Caco-2 (cell line): ENCODE data around the gene CD3D. TPM values are rescaled to one million over a fixed set of nuclear protein-coding genes. Genes with fewer than 3 reads are reported as not detected.

Source experiments
- BruUV-seq: library from RNA; stranded (reverse); fragments of 400-500 nt; replicated peaks from 2 replicates; lab custom pipeline; 2021; lab: Mats Ljungman, UMichigan
- CTCF ChIA-PET: fragments of 300-600 bp; sonication (Branson Sonifier 250); formaldehyde crosslinking; loops from one replicate; lab custom pipeline; 2022; ENCODE audit warnings: antibody characterized with exemption; lab: Charles Lee
- POLR2A ChIA-PET: fragments of 300-600 bp; sonication (Branson Sonifier 250); formaldehyde crosslinking; loops from one replicate; lab custom pipeline; 2022; ENCODE audit warnings: antibody characterized with exemption; lab: Charles Lee
- DNase-seq, 2 experiments: peaks; one replicate each; pipeline versions ENCODE4 v3.0.0 to v3.0.0-alpha.2; 2020 to 2022
- H3K27me3 ChIP-seq: replicated peaks from 2 replicates; pipeline ENCODE4 v1.6.0; 2011; ENCODE audit warnings: low read length; ENCODE audit not compliant: control insufficient read depth, insufficient read depth
- H3K36me3 ChIP-seq: 2 replicates; pipeline ENCODE4 v1.5.1; 2011; ENCODE audit warnings: low read length; ENCODE audit not compliant: control insufficient read depth, insufficient read depth
- H3K4me1 ChIP-seq: fragments of 250-450 bp; sonication (Bioruptor Pico); 2 replicates; pipeline ENCODE4 v1.5.1; 2020; ENCODE audit warnings: mild to moderate bottlenecking
- H3K4me3 ChIP-seq: 2 replicates; pipeline ENCODE4 v1.5.1; 2011; ENCODE audit warnings: low read depth, mild to moderate bottlenecking, control low read depth, low read length
- H3K9me3 ChIP-seq: fragments of 250-450 bp; sonication (Bioruptor Pico); 2 replicates; pipeline ENCODE4 v1.5.1; 2020; ENCODE audit warnings: mild to moderate bottlenecking, moderate library complexity
- H3K27ac Mint-ChIP-seq: one replicate; pipeline ENCODE4 v1.8.0; 2022; ENCODE audit warnings: mixed read lengths; ENCODE audit not compliant: unreplicated experiment
- H3K27me3 Mint-ChIP-seq: one replicate; pipeline ENCODE4 v1.8.0; 2022; ENCODE audit warnings: mixed read lengths; ENCODE audit not compliant: insufficient read depth, unreplicated experiment
- H3K36me3 Mint-ChIP-seq: one replicate; pipeline ENCODE4 v1.8.0; 2022; ENCODE audit warnings: mild to moderate bottlenecking, mixed read lengths; ENCODE audit not compliant: insufficient read depth, unreplicated experiment
- H3K4me1 Mint-ChIP-seq: one replicate; pipeline ENCODE4 v1.8.0; 2022; ENCODE audit warnings: low read depth, mixed read lengths; ENCODE audit not compliant: unreplicated experiment
- H3K4me3 Mint-ChIP-seq: one replicate; pipeline ENCODE4 v1.8.0; 2022; ENCODE audit warnings: mild to moderate bottlenecking, moderate library complexity, mixed read lengths; ENCODE audit not compliant: unreplicated experiment
- H3K9me3 Mint-ChIP-seq: one replicate; pipeline ENCODE4 v1.8.0; 2022; ENCODE audit warnings: mixed read lengths; ENCODE audit not compliant: unreplicated experiment
- CTCF ChIP-seq, 2 experiments: fragments of 200-600 bp in 1 of 2; IDR thresholded peaks; 1 replicate in 1 of 2; 2 replicates in 1 of 2; pipeline versions ENCODE4 v1.5.1 to v1.8.0; 2011 to 2022; ENCODE audit warnings: antibody characterized with exemption in 1 of 2, control low read depth in 1 of 2, inconsistent platforms in 1 of 2, low read depth in 1 of 2, low read length in 1 of 2, mild to moderate bottlenecking in 1 of 2, moderate library complexity in 1 of 2; ENCODE audit not compliant: insufficient read depth in 1 of 2, severe bottlenecking in 1 of 2, unreplicated experiment in 1 of 2
- intact Hi-C: fragments of 100-400 bp; cut with micrococcal nuclease; formaldehyde crosslinking; loops from one replicate; pipeline ENCODE4 v1.10.0; 2022; ENCODE audit not compliant: unreplicated experiment
- total RNA-seq: library from RNA; stranded (reverse); gene quantifications from 2 replicates; pipeline ENCODE4 v1.2.3, GENCODE V29; 2022

The CD3D gene
- total RNA-seq, 1 experiment from 2014 or later, result not detected

- Mint-ChIP-seq H3K36me3 (peaks cover 14% of the 10 kb centered on the region), H3K9me3 (peaks cover 16% of the 10 kb centered on the region), H3K27ac (peak overlapping the region; percentile 83), H3K27me3 (no peaks in the 10 kb centered on the region), H3K4me1 (peaks cover 41% of the 10 kb centered on the region), H3K4me3 (peak overlapping the region; percentile 59)
- Histone ChIP-seq H3K4me3 (no peak overlapping the region), H3K4me1 (peaks cover 64% of the 10 kb centered on the region), H3K36me3 (no peaks in the 10 kb centered on the region), H3K27me3 (no peaks in the 10 kb centered on the region), H3K9me3 (no peaks in the 10 kb centered on the region)
- CTCF ChIA-PET, result interaction anchor here (0.7 to 1.7 kb wide), 4 partner anchors 17 to 49 kb away, joined by 3 to 7 read pairs (median 4); no protein-coding TSS in a partner anchor
- DNase-seq, result peak; percentile 84
- no peak for TF ChIP-seq CTCF (IDR thresholded peaks at IDR 0.05; ENCODE audit: insufficient read depth in 1 of 2, low read depth in 1 of 2, low read length in 1 of 2, severe bottlenecking in 1 of 2, unreplicated experiment in 1 of 2)
- POLR2A ChIA-PET, result interaction anchor here (0.6 to 0.8 kb wide), 2 partner anchors 10 to 27 kb away, joined by 3 to 4 read pairs; no protein-coding TSS in a partner anchor
- intact Hi-C loops, result loop anchor here (1.0 kb wide), 2 partner anchors 30 to 109 kb away; no protein-coding TSS in a partner anchor
- BruUV-seq, result TSS peak; percentile 34
Measured at GRCh38 chr11:118321386-118322082, 21.0 kb downstream of the CD3D start.

GRCh38 chr11:118320515-118320914 lies 22.0 kb downstream of the CD3D start:
- BruUV-seq, result no TSS peak
- peaks cover 16% of the 10 kb centered on the region for H3K36me3 Mint-ChIP-seq
- intact Hi-C loops, result no loop called here
- TF ChIP-seq CTCF (IDR thresholded peaks at IDR 0.05; ENCODE audit: insufficient read depth in 1 of 2, low read depth in 1 of 2, low read length in 1 of 2, severe bottlenecking in 1 of 2, unreplicated experiment in 1 of 2), result no peak
- Histone ChIP-seq H3K27me3 (no peaks in the 10 kb centered on the region), H3K9me3 (no peaks in the 10 kb centered on the region), H3K36me3 (no peaks in the 10 kb centered on the region), H3K4me3 (no peak overlapping the region), H3K4me1 (peaks cover 71% of the 10 kb centered on the region)
- peak overlapping the region; percentile 33 for H3K27ac Mint-ChIP-seq
- H3K9me3 Mint-ChIP-seq, result peaks cover 16% of the 10 kb centered on the region
- ChIA-PET CTCF (interaction anchor here (1.7 kb wide), 1 partner anchor 25 kb away, joined by 7 read pairs; no protein-coding TSS in a partner anchor), POLR2A (no interaction called here)
- no peaks in the 10 kb centered on the region for H3K27me3 Mint-ChIP-seq
- no peak overlapping the region for H3K4me3 Mint-ChIP-seq
- DNase-seq, result peak in 1 of 2 experiments; percentile 23
- peaks cover 51% of the 10 kb centered on the region for H3K4me1 Mint-ChIP-seq

- no peak for TF ChIP-seq CTCF (IDR thresholded peaks at IDR 0.05; ENCODE audit: insufficient read depth in 1 of 2, low read depth in 1 of 2, low read length in 1 of 2, severe bottlenecking in 1 of 2, unreplicated experiment in 1 of 2)
- no TSS peak for BruUV-seq
- peaks cover 16% of the 10 kb centered on the region for H3K9me3 Mint-ChIP-seq
- Histone ChIP-seq H3K4me3 (no peak overlapping the region), H3K27me3 (no peaks in the 10 kb centered on the region), H3K36me3 (no peaks in the 10 kb centered on the region), H3K9me3 (no peaks in the 10 kb centered on the region), H3K4me1 (peaks cover 79% of the 10 kb centered on the region)
- CTCF ChIA-PET, result interaction anchor here (0.5 to 0.6 kb wide), 2 partner anchors 38 to 172 kb away, joined by 3 to 4 read pairs; no protein-coding TSS in a partner anchor
- H3K36me3 Mint-ChIP-seq, result peaks cover 27% of the 10 kb centered on the region
- no peaks in the 10 kb centered on the region for H3K27me3 Mint-ChIP-seq
- H3K4me3 Mint-ChIP-seq, result no peak overlapping the region
- intact Hi-C loops, result loop anchor here (1.0 kb wide), 1 partner anchor 117 kb away; no protein-coding TSS in a partner anchor
- H3K27ac Mint-ChIP-seq, result peak overlapping the region; percentile 33
- DNase-seq, result peak in 1 of 2 experiments; percentile 49
- peaks cover 63% of the 10 kb centered on the region for H3K4me1 Mint-ChIP-seq
- POLR2A ChIA-PET, result no interaction called here
Measured at GRCh38 chr11:118319337-118319707, 23.2 kb downstream of the CD3D start.
